ENCODE results near the gene TCTN1.

TCTN1 gene

GRCh38 chr12:110619534-110619953 is 5.6 kb downstream of the TCTN1 start:
- no peak for TF ChIP-seq CTCF (IDR thresholded peaks at IDR 0.05)

- no peak for TF ChIP-seq CTCF (IDR thresholded peaks at IDR 0.05)
Observed at GRCh38 chr12:110622582-110622981, 8.7 kb downstream of the TCTN1 start.

GRCh38 chr12:110627500-110628195 is 13.7 kb downstream of the TCTN1 start:
- no peak for TF ChIP-seq CTCF (IDR thresholded peaks at IDR 0.05)

- no peak for TF ChIP-seq CTCF (IDR thresholded peaks at IDR 0.05)
Observed at GRCh38 chr12:110635055-110635454, 21.1 kb downstream of the TCTN1 start.

- no peak for TF ChIP-seq CTCF (IDR thresholded peaks at IDR 0.05)
Observed at GRCh38 chr12:110636516-110636915, 22.6 kb downstream of the TCTN1 start.

- TF ChIP-seq CTCF (IDR thresholded peaks at IDR 0.05): no peak
Observed at GRCh38 chr12:110637869-110638441, 24.0 kb downstream of the TCTN1 start.

GRCh38 chr12:110638796-110639195 is 24.9 kb downstream of the TCTN1 start:
- no peak for TF ChIP-seq CTCF (IDR thresholded peaks at IDR 0.05)

Measured in LNCAP (cell line).